PC-3 (cell line): ENCODE measurements around the gene PLPPR1.

ENCODE experiments used
- EZH2 ChIP-seq: fragments of 300-600 bp; sonication (generic); IDR thresholded peaks from one replicate; pipeline ENCODE4 v1.6.1; 2017; ENCODE audit warnings: antibody characterized with exemption, mild to moderate bottlenecking, low read length; ENCODE audit not compliant: unreplicated experiment
- TF ChIP-seq, protein P1 (sequence below): fragments of 300-600 bp; sonication (generic); conservative IDR thresholded peaks from 2 replicates; pipeline ENCODE4 v1.5.1; 2017; ENCODE audit warnings: antibody characterized with exemption, low read depth, mild to moderate bottlenecking, low read length

DNA sequence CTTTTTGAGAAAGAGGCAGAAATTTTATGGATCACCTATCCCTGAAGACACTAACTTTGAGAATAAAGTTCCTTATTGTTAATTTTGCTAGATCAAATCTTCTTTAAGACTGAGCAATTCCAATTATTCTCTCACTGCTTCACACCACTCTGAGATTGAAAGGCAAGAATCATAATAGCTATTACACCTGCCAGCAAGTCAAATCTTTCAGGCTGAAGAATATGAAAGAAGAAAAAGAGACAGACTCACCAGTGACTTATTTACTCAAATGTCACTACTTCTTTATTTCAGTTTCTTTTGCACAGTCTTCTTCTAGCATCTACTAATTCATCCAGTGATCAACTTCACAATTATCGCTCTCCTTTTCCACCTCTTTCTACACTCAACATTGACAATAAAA is 35.9 kb upstream of the PLPPR1 start:
- TF ChIP-seq, protein P1, sequence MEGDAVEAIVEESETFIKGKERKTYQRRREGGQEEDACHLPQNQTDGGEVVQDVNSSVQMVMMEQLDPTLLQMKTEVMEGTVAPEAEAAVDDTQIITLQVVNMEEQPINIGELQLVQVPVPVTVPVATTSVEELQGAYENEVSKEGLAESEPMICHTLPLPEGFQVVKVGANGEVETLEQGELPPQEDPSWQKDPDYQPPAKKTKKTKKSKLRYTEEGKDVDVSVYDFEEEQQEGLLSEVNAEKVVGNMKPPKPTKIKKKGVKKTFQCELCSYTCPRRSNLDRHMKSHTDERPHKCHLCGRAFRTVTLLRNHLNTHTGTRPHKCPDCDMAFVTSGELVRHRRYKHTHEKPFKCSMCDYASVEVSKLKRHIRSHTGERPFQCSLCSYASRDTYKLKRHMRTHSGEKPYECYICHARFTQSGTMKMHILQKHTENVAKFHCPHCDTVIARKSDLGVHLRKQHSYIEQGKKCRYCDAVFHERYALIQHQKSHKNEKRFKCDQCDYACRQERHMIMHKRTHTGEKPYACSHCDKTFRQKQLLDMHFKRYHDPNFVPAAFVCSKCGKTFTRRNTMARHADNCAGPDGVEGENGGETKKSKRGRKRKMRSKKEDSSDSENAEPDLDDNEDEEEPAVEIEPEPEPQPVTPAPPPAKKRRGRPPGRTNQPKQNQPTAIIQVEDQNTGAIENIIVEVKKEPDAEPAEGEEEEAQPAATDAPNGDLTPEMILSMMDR, result no peak
- TF ChIP-seq EZH2, result no peak
